ENCODE results near the gene HECTD2.
"Not testable (repeated sequence)": the region's sequence is repeated elsewhere in the genome, so short reads cannot be mapped to it uniquely, and the experiment has no call there.

HECTD2 gene

DNA sequence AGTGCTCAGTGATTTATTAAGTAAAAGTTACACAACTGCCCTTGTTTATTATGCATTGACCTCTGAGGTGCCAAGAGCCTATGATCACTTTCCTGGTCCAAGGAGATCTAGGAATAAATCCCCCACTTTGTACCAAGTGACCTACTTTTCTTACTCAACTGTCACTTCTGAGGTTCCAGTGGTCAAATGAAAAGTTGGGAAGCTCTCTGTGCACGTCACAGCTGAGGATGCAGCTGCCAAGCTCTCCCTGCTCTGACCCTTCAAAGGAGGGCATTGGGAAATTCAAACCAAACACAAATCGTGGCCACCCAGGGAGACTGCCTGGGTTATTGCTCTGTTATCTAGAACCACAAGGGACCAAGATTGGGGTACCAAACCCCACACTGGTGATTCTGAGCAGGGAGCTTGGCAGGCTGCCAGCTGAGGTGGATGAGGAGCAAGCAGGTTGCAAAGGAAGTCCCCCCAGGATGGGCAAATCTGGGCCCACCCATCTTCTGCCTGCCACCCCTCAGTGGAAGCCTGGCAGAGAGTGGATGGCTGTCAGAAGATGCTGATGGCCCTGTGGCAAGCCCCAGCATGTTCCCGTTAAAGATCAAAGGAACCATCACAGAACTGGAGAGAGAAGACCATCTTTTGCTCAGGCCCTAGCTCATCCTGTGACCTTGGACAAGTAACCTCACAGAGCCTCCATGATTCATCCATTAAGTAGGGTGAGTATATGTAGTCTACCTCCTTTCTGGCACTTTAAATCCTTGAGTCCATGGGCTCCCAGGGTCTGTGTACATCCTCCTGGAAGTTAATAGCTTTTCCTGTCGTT is 116.0 kb downstream of the HECTD2 start:
- Histone ChIP-seq H3K27ac (no peak overlapping the region), H3K9ac (no peak overlapping the region), H3K27me3 (ENCODE audit: control insufficient read depth, insufficient read depth, low read length) (no peaks in the 10 kb centered on the region), H2AFZ (no peak overlapping the region), H3K79me2 (no peaks in the 10 kb centered on the region), H3K4me2 (ENCODE audit: low read length) (no peak overlapping the region), H3K4me3 (ENCODE audit: low read depth, low read length) (no peak overlapping the region), H3K4me1 (no peaks in the 10 kb centered on the region), H3K9me3 (ENCODE audit: control insufficient read depth, low read length) (no peaks in the 10 kb centered on the region), H3K36me3 (ENCODE audit: control insufficient read depth, insufficient read depth, low read length) (no peaks in the 10 kb centered on the region)
- TF ChIP-seq, protein P1, sequence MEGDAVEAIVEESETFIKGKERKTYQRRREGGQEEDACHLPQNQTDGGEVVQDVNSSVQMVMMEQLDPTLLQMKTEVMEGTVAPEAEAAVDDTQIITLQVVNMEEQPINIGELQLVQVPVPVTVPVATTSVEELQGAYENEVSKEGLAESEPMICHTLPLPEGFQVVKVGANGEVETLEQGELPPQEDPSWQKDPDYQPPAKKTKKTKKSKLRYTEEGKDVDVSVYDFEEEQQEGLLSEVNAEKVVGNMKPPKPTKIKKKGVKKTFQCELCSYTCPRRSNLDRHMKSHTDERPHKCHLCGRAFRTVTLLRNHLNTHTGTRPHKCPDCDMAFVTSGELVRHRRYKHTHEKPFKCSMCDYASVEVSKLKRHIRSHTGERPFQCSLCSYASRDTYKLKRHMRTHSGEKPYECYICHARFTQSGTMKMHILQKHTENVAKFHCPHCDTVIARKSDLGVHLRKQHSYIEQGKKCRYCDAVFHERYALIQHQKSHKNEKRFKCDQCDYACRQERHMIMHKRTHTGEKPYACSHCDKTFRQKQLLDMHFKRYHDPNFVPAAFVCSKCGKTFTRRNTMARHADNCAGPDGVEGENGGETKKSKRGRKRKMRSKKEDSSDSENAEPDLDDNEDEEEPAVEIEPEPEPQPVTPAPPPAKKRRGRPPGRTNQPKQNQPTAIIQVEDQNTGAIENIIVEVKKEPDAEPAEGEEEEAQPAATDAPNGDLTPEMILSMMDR (IDR thresholded peaks at IDR 0.05), result no peak

DNA sequence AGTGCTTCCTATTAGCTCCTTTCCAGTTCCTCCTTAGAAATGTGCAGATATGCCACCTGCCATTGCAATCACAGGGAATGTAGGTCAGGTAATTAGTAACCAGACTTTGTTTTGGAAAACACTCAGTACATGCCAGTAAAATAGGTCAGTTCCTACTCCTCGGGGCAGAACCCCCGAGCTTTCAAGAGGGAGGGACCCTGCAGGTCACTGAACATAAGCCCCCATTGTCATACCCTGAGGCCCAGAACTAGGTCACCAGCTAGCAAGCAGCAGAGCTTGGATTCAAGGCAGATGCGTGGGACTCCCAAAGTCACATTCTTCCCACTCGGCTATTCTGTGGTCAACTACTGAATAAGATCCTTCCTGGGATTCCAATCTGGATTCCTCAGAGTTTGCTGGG is 117.9 kb downstream of the HECTD2 start:
- no peaks in the 10 kb centered on the region for H3K9me3 ChIP-seq (ENCODE audit: control insufficient read depth, low read length)
- no peaks in the 10 kb centered on the region for H3K79me2 ChIP-seq
- no peak overlapping the region for H3K27ac ChIP-seq
- no peak overlapping the region for H3K4me2 ChIP-seq (ENCODE audit: low read length)
- no peak overlapping the region for H3K9ac ChIP-seq
- H3K4me3 ChIP-seq (ENCODE audit: low read depth, low read length), result no peak overlapping the region
- H3K27me3 ChIP-seq (ENCODE audit: control insufficient read depth, insufficient read depth, low read length), result no peaks in the 10 kb centered on the region
- TF ChIP-seq, protein P1 (IDR thresholded peaks at IDR 0.05), result no peak
- H2AFZ ChIP-seq, result no peak overlapping the region
- no peaks in the 10 kb centered on the region for H3K4me1 ChIP-seq
- no peaks in the 10 kb centered on the region for H3K36me3 ChIP-seq (ENCODE audit: control insufficient read depth, insufficient read depth, low read length)

DNA sequence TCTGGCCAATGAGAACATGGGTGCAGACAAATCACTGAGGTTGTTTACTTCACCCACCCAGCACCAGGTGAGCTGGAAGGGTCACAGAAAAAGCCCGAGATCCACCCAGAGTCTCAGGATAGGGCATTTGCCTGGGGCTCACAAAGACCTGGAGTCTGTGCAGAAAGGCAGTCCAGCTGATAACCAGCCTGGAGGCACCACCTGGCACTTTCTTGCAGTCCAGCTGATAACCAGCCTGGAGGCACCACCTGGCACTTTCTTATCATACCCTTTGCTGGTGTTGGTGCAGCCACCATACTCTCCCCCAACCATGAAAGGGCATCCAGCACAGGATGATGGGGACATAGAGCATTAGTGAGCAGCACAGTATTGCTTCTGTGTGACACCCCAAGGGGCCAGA is 118.6 kb downstream of the HECTD2 start:
- H3K4me3 ChIP-seq (ENCODE audit: low read depth, low read length), result no peak overlapping the region
- TF ChIP-seq, protein P1 (IDR thresholded peaks at IDR 0.05), result no peak
- no peaks in the 10 kb centered on the region for H3K36me3 ChIP-seq (ENCODE audit: control insufficient read depth, insufficient read depth, low read length)
- no peak overlapping the region for H3K27ac ChIP-seq
- no peaks in the 10 kb centered on the region for H3K9me3 ChIP-seq (ENCODE audit: control insufficient read depth, low read length)
- H3K9ac ChIP-seq, result no peak overlapping the region
- no peaks in the 10 kb centered on the region for H3K79me2 ChIP-seq
- no peaks in the 10 kb centered on the region for H3K4me1 ChIP-seq
- no peak overlapping the region for H3K4me2 ChIP-seq (ENCODE audit: low read length)
- no peak overlapping the region for H2AFZ ChIP-seq
- no peaks in the 10 kb centered on the region for H3K27me3 ChIP-seq (ENCODE audit: control insufficient read depth, insufficient read depth, low read length)

DNA sequence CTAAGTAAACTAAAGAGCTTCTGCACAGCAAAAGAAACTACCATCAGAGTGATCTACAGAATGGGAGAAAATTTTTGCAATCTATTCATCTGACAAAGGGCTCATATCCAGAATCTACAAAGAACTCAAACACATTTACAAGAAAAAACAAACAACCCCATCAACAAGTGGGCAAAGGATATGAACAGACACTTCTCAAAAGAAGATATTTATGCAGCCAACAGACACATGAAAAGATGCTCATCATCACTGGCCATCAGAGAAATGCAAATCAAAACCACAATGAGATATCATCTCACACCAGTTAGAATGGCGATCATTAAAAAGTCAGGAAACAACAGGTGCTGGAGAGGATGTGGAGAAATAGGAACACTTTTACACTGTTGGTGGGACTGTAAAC is 124.6 kb downstream of the HECTD2 start:
- not testable (repeated sequence) for H3K4me2 ChIP-seq (ENCODE audit: low read length); H2AFZ ChIP-seq; H3K36me3 ChIP-seq (ENCODE audit: control insufficient read depth, insufficient read depth, low read length); H3K9me3 ChIP-seq (ENCODE audit: control insufficient read depth, low read length); H3K27ac ChIP-seq; H3K79me2 ChIP-seq; H3K27me3 ChIP-seq (ENCODE audit: control insufficient read depth, insufficient read depth, low read length); H3K4me1 ChIP-seq; H3K4me3 ChIP-seq (ENCODE audit: low read depth, low read length); H3K9ac ChIP-seq

DNA sequence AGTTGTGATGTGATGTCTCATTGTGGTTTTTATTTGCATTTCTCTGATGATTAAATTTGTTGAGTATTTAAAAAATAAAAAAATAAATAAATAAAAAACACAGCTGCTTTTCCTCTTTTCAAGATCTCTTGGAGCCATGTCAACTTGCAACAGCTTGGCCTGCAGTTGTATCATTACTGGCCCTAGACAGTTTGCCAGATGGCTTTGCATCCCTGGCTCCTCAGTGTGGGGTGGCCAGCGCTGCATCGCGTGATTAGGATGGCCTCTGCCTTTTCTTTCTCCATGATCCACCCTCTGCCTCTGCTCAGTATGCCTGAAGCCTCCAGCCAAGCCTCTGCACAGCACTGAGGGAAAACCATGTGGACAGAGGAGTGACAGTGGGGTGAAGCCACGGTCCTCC is 126.0 kb downstream of the HECTD2 start:
- Histone ChIP-seq H3K79me2 (no peaks in the 10 kb centered on the region), H3K27ac (no peak overlapping the region), H3K27me3 (ENCODE audit: control insufficient read depth, insufficient read depth, low read length) (no peaks in the 10 kb centered on the region), H3K4me2 (ENCODE audit: low read length) (no peak overlapping the region), H3K4me3 (ENCODE audit: low read depth, low read length) (no peak overlapping the region), H3K36me3 (ENCODE audit: control insufficient read depth, insufficient read depth, low read length) (no peaks in the 10 kb centered on the region), H2AFZ (no peak overlapping the region), H3K4me1 (no peaks in the 10 kb centered on the region), H3K9ac (no peak overlapping the region), H3K9me3 (ENCODE audit: control insufficient read depth, low read length) (no peaks in the 10 kb centered on the region)
- TF ChIP-seq, protein P1 (IDR thresholded peaks at IDR 0.05), result no peak

Data from parathyroid adenoma (tissue), 2 donors.